Gastrocnemius medialis (tissue), 4 donors: ENCODE measurements around the gene KCNQ4.

ENCODE experiments used
- CTCF ChIP-seq, 5 experiments: fragments of 450-650 bp in 3 of 5; fragments of 200-600 bp in 2 of 5; sonication (generic) in 2 of 5; IDR thresholded peaks in 4 of 5; conservative IDR thresholded peaks in 1 of 5; 1 replicate in 4 of 5; 2 replicates in 1 of 5; pipeline ENCODE4 v1.5.1; 2016 to 2019; ENCODE audit warnings: antibody characterized with exemption in 5 of 5, mild to moderate bottlenecking in 3 of 5, moderate library complexity in 3 of 5
- POLR2A ChIP-seq, 2 donors: fragments of 450-650 bp; IDR thresholded peaks; one replicate each; pipeline ENCODE4 v1.6.1; 2017; ENCODE audit warnings: antibody characterized with exemption in 2 of 2, mild to moderate bottlenecking in 2 of 2, moderate library complexity in 2 of 2

GRCh38 chr1:40784141-40784770 lies 669 bp downstream of the KCNQ4 start:
- TF ChIP-seq CTCF (IDR thresholded peaks at IDR 0.05 in 4 of 5, conservative IDR thresholded peaks at IDR 0.05 in 1 of 5) (no peak), POLR2A (IDR thresholded peaks at IDR 0.05) (no peak)
